ENCODE results near the gene RHOBTB3. TPM values are rescaled to one million over a fixed set of nuclear protein-coding genes. Genes with fewer than 3 reads are reported as not detected.
A peak's percentile ranks its signal among the peaks of the same experiment; 100 is the strongest.
"Not testable (repeated sequence)": the region's sequence is repeated elsewhere in the genome, so short reads cannot be mapped to it uniquely, and the experiment has no call there.

Gene RHOBTB3
- total RNA-seq, 2 donors from 2014 or later = 40.2 to 55.7 TPM

- intact Hi-C loops (cut with DNase I) = no loop called here
- no peak for DNase-seq (ENCODE audit: low spot score)
These were observed 94.4 kb downstream of the RHOBTB3 start for GRCh38 chr5:95825495-95825894.

- peak; percentile 40 for DNase-seq (ENCODE audit: low spot score)
- intact Hi-C loops (cut with DNase I) = no loop called here
These were observed 96.1 kb downstream of the RHOBTB3 start for GRCh38 chr5:95826949-95827891.

- no peak for DNase-seq (ENCODE audit: low spot score)
- intact Hi-C loops (cut with DNase I) = no loop called here
These were observed 96.7 kb downstream of the RHOBTB3 start for GRCh38 chr5:95827892-95828246.

- intact Hi-C loops (cut with DNase I) = no loop called here
- no peak for DNase-seq (ENCODE audit: low spot score)
These were observed 99.1 kb downstream of the RHOBTB3 start for GRCh38 chr5:95830226-95830625.

GRCh38 chr5:95832664-95833063, 101.5 kb downstream of the RHOBTB3 start:
- DNase-seq (ENCODE audit: low spot score) = no peak
- intact Hi-C loops (cut with DNase I) = no loop called here

GRCh38 chr5:95835682-95836385, 104.7 kb downstream of the RHOBTB3 start:
- DNase-seq (ENCODE audit: low spot score) = peak; percentile 55
- intact Hi-C loops (cut with DNase I) = no loop called here

- intact Hi-C loops (cut with DNase I) = no loop called here
- DNase-seq (ENCODE audit: low spot score) = no peak
These were observed 105.4 kb downstream of the RHOBTB3 start for GRCh38 chr5:95836544-95836943.

GRCh38 chr5:95836971-95837370, 105.8 kb downstream of the RHOBTB3 start:
- DNase-seq (ENCODE audit: low spot score); intact Hi-C loops (cut with DNase I): not testable (repeated sequence)

- no peak for DNase-seq (ENCODE audit: low spot score)
- intact Hi-C loops (cut with DNase I) = no loop called here
These were observed 106.4 kb downstream of the RHOBTB3 start for GRCh38 chr5:95837492-95837891.

- intact Hi-C loops (cut with DNase I) = no loop called here
- DNase-seq (ENCODE audit: low spot score) = peak; percentile 41
These were observed 106.9 kb downstream of the RHOBTB3 start for GRCh38 chr5:95838001-95838520.

GRCh38 chr5:95838556-95838955, 107.4 kb downstream of the RHOBTB3 start:
- intact Hi-C loops (cut with DNase I) = no loop called here

GRCh38 chr5:95839658-95840057, 108.5 kb downstream of the RHOBTB3 start:
- intact Hi-C loops (cut with DNase I) = loop anchor here (10.0 kb wide), 2 partner anchors 185 to 195 kb away; partner anchors contain the start of gene RFESD (in 1 of the 2)
- DNase-seq (ENCODE audit: low spot score) = no peak

More at GRCh38 chr5:95838556-95838955, 107.4 kb downstream of the RHOBTB3 start:
- no peak for DNase-seq (ENCODE audit: low spot score)

GRCh38 chr5:95840956-95841705, 110.0 kb downstream of the RHOBTB3 start:
- DNase-seq (ENCODE audit: low spot score) = no peak
- intact Hi-C loops (cut with DNase I) = loop anchor here (10.0 kb wide), 2 partner anchors 186 to 196 kb away; partner anchors contain the start of gene RFESD (in 1 of the 2)

GRCh38 chr5:95841914-95842812, 111.0 kb downstream of the RHOBTB3 start:
- intact Hi-C loops (cut with DNase I) = loop anchor here (10.0 kb wide), 2 partner anchors 187 to 197 kb away; partner anchors contain the start of gene RFESD (in 1 of the 2)
- no peak for DNase-seq (ENCODE audit: low spot score)

- DNase-seq (ENCODE audit: low spot score) = no peak
- intact Hi-C loops (cut with DNase I) = loop anchor here (10.0 kb wide), 2 partner anchors 188 to 198 kb away; partner anchors contain the start of gene RFESD (in 1 of the 2)
These were observed 111.9 kb downstream of the RHOBTB3 start for GRCh38 chr5:95842854-95843544.

GRCh38 chr5:95843733-95844223, 112.6 kb downstream of the RHOBTB3 start:
- no peak for DNase-seq (ENCODE audit: low spot score)
- intact Hi-C loops (cut with DNase I) = loop anchor here (10.0 kb wide), 2 partner anchors 189 to 199 kb away; partner anchors contain the start of gene RFESD (in 1 of the 2)

- intact Hi-C loops (cut with DNase I) = loop anchor here (5.0 to 10.0 kb wide), 3 partner anchors 183 to 201 kb away; partner anchors contain the start of gene RFESD (in 1 of the 2)
- no peak for DNase-seq (ENCODE audit: low spot score)
These were observed 114.3 kb downstream of the RHOBTB3 start for GRCh38 chr5:95845391-95845790.

Data from posterior vena cava (tissue), 2 donors.